CD4-positive, alpha-beta T cell (primary cell): ENCODE data around the gene CAPN9. TPM values are rescaled to one million over a fixed set of nuclear protein-coding genes. Genes with fewer than 3 reads are reported as not detected.

Source experiments
- ATAC-seq: fragments of 200-7000 bp; cut with Tn5 transposase; one replicate; pipeline ENCODE4 v1.10.0; 2022; ENCODE audit warnings: mild to moderate bottlenecking; ENCODE audit not compliant: poor library complexity
- CTCF ChIA-PET: fragments of 350-600 bp; sonication (Branson Sonifier 250); formaldehyde crosslinking; loops from one replicate; lab custom pipeline; 2021; ENCODE audit warnings: antibody characterized with exemption, inconsistent platforms; lab: Charles Lee
- POLR2A ChIA-PET: fragments of 350-600 bp; sonication (Branson Sonifier 250); formaldehyde crosslinking; loops from one replicate; lab custom pipeline; 2021; ENCODE audit warnings: antibody characterized with exemption, inconsistent platforms; lab: Charles Lee
- DNase-seq, 14 experiments: peaks; one replicate each; pipeline ENCODE4 v3.0.0-alpha.2; 2013 to 2020; ENCODE audit warnings: mixed read lengths in 2 of 14
- H3K27ac ChIP-seq, 2 donors: one replicate each; pipeline versions ENCODE4 v1.5.1 to v1.7.0; 2013; ENCODE audit warnings: low read length in 2 of 2, low read depth in 1 of 2, mild to moderate bottlenecking in 1 of 2
- H3K27me3 ChIP-seq, 2 experiments: 1 replicate in 1 of 2; 2 replicates in 1 of 2; pipeline versions ENCODE4 v1.6.1 to v1.7.0; 2013; ENCODE audit warnings: low read length in 2 of 2, control low read depth in 1 of 2, mild to moderate bottlenecking in 1 of 2, moderate library complexity in 1 of 2; ENCODE audit not compliant: insufficient read depth in 2 of 2, control insufficient read depth in 1 of 2
- H3K36me3 ChIP-seq: one replicate; pipeline ENCODE4 v1.6.1; 2013; ENCODE audit warnings: low read length, control low read depth; ENCODE audit not compliant: insufficient read depth
- H3K4me1 ChIP-seq: one replicate; pipeline ENCODE4 v1.6.1; 2013; ENCODE audit warnings: low read length, control low read depth; ENCODE audit not compliant: insufficient read depth
- H3K4me3 ChIP-seq: one replicate; pipeline ENCODE4 v1.5.1; 2013; ENCODE audit warnings: mild to moderate bottlenecking, low read length, moderate library complexity
- H3K9me3 ChIP-seq, 2 experiments: 1 replicate in 1 of 2; 2 replicates in 1 of 2; pipeline versions ENCODE4 v1.6.1 to v1.7.0; 2013; ENCODE audit warnings: low read length in 2 of 2, mild to moderate bottlenecking in 2 of 2, control low read depth in 1 of 2, moderate library complexity in 1 of 2; ENCODE audit not compliant: control insufficient read depth in 1 of 2, insufficient read depth in 1 of 2
- H3K27ac Mint-ChIP-seq: one replicate; pipeline ENCODE4 v1.8.0; 2020; ENCODE audit warnings: mixed read lengths
- H3K27me3 Mint-ChIP-seq: one replicate; pipeline ENCODE4 v1.8.0; 2021; ENCODE audit warnings: mixed read lengths
- H3K36me3 Mint-ChIP-seq: one replicate; pipeline ENCODE4 v1.8.0; 2021; ENCODE audit warnings: low read depth, mixed read lengths
- H3K4me1 Mint-ChIP-seq: one replicate; pipeline ENCODE4 v1.8.0; 2021; ENCODE audit warnings: low read depth, mixed read lengths
- H3K4me3 Mint-ChIP-seq: one replicate; pipeline ENCODE4 v1.8.0; 2020; ENCODE audit warnings: mild to moderate bottlenecking, mixed read lengths
- H3K9me3 Mint-ChIP-seq: one replicate; pipeline ENCODE4 v1.8.0; 2020; ENCODE audit warnings: mixed read lengths
- intact Hi-C, 2 experiments: fragments of 100-400 bp; cut with DNase I in 1 of 2; cut with micrococcal nuclease in 1 of 2; formaldehyde crosslinking; loops; one replicate each; pipeline versions ENCODE4 v1.15.1 to v1.9.0; 2023 to 2025; cut with DNase I, micrococcal nuclease
- total RNA-seq, 174 experiments: library from RNA in 2 of 174; stranded (reverse) in 2 of 174; gene quantifications; one replicate each; pipeline ENCODE4 v1.2.3 and lab custom pipeline; 2021 to 2026
- TF ChIP-seq, protein P1 (sequence below): fragments of 200-600 bp; IDR thresholded peaks from one replicate; pipeline ENCODE4 v1.8.0; 2022; ENCODE audit warnings: antibody characterized with exemption, mild to moderate bottlenecking

The CAPN9 gene
- total RNA-seq, 2 experiments from 2014 or later, result not detected

DNA sequence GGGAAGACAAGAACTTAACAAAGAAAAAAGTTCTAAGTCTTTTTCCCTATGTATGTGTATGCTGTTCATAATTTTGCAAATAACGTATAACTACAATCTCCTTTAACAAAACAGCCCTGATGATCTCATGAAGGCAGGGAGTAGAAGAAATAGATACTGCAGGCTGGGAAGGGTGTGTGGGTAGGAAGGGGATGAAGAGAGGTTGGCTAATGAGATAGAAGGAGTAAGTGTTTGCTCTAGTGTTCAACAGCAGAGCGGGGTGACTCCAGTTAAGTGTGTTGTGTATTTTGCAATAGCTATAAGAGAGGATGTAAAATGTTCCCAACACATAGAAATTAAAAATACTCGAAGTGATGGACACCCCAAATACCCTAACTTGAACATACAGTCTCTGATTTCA is 101.0 kb downstream of the CAPN9 start:
- no peak overlapping the region for H3K27ac Mint-ChIP-seq
- ChIA-PET POLR2A (no interaction called here), CTCF (no interaction called here)
- Histone ChIP-seq H3K27ac (no peak overlapping the region), H3K36me3 (no peaks in the 10 kb centered on the region), H3K4me1 (no peaks in the 10 kb centered on the region), H3K9me3 (no peaks in the 10 kb centered on the region), H3K4me3 (no peak overlapping the region), H3K27me3 (no peaks in the 10 kb centered on the region)
- intact Hi-C loops, result no loop called here
- DNase-seq (no peak), ATAC-seq (no peak)
- no peak overlapping the region for H3K4me3 Mint-ChIP-seq
- TF ChIP-seq, protein P1, sequence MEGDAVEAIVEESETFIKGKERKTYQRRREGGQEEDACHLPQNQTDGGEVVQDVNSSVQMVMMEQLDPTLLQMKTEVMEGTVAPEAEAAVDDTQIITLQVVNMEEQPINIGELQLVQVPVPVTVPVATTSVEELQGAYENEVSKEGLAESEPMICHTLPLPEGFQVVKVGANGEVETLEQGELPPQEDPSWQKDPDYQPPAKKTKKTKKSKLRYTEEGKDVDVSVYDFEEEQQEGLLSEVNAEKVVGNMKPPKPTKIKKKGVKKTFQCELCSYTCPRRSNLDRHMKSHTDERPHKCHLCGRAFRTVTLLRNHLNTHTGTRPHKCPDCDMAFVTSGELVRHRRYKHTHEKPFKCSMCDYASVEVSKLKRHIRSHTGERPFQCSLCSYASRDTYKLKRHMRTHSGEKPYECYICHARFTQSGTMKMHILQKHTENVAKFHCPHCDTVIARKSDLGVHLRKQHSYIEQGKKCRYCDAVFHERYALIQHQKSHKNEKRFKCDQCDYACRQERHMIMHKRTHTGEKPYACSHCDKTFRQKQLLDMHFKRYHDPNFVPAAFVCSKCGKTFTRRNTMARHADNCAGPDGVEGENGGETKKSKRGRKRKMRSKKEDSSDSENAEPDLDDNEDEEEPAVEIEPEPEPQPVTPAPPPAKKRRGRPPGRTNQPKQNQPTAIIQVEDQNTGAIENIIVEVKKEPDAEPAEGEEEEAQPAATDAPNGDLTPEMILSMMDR, result no peak
- peaks cover 10% of the 10 kb centered on the region for H3K36me3 Mint-ChIP-seq
- no peaks in the 10 kb centered on the region for H3K9me3 Mint-ChIP-seq
- H3K27me3 Mint-ChIP-seq, result no peaks in the 10 kb centered on the region
- H3K4me1 Mint-ChIP-seq, result no peaks in the 10 kb centered on the region

DNA sequence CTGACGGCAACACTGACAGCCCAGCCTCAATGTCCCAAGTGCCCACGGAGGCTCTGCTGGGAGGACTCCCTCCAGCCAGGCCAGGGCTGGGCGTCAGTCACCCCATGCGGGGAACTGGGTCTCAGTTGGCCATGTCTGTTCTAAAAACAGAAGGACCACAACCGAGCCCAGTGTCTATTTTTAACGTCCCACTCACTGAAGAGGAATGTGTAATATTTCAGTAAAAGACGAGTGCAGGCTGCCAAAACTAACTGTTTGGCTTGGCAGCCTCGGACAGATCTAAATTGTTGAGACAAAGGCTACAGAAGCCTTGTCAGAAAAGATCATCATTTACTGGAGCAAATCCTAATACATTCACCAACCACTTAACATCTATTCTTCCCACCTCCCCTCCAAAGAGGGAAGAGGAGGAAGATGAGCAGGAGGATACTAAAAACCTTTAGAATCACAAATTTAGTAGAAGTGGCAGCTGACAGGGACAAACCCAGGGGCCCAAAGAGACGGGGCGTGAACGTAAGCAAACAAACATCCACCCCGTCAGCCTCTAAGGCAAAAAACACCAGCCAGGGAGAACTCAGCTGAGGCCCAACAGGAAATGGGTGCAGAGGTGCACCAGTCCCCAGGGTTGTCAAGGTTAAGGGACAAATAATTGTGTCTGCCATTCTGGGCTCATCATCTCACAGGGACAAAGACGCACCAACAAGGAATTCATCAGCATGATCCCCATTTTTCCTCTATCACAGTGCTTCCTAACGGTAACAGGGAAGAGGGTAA is 102.5 kb downstream of the CAPN9 start:
- TF ChIP-seq, protein P1, result no peak
- Histone ChIP-seq H3K27me3 (no peaks in the 10 kb centered on the region), H3K9me3 (no peaks in the 10 kb centered on the region), H3K27ac (no peak overlapping the region), H3K4me3 (no peak overlapping the region), H3K36me3 (no peaks in the 10 kb centered on the region), H3K4me1 (no peaks in the 10 kb centered on the region)
- ATAC-seq (no peak), DNase-seq (no peak)
- Mint-ChIP-seq H3K9me3 (no peaks in the 10 kb centered on the region), H3K36me3 (peaks cover 15% of the 10 kb centered on the region), H3K27me3 (no peaks in the 10 kb centered on the region), H3K27ac (no peak overlapping the region), H3K4me3 (no peak overlapping the region), H3K4me1 (no peaks in the 10 kb centered on the region)
- intact Hi-C loops, result no loop called here
- POLR2A ChIA-PET, result no interaction called here
- CTCF ChIA-PET, result no interaction called here

DNA sequence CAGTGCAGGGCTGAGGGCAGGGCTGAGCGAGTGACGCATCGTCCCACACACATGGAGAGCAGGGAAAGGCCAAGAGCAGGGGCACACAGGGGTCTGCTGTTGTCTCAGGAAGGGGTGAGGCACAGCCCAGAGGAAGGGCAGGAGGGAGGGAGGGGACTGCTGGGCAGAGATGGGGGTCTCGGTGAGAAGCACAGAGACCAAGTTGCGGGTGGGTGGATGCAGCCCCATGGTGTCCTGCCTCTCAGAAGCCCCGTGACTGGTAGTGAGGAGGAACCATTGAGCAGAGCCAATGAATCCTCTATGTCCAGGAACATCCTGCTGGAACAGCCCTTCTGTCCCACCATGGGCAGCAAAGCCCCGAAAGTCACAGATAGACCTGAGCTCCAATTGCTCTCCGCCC is 103.4 kb downstream of the CAPN9 start:
- Mint-ChIP-seq H3K4me1 (no peaks in the 10 kb centered on the region), H3K9me3 (no peaks in the 10 kb centered on the region), H3K27ac (no peak overlapping the region), H3K36me3 (peaks cover 15% of the 10 kb centered on the region), H3K4me3 (no peak overlapping the region), H3K27me3 (no peaks in the 10 kb centered on the region)
- H3K27ac ChIP-seq, result no peak overlapping the region
- POLR2A ChIA-PET, result no interaction called here
- no peaks in the 10 kb centered on the region for H3K27me3 ChIP-seq
- TF ChIP-seq, protein P1, result no peak
- H3K4me3 ChIP-seq, result no peak overlapping the region
- ATAC-seq (no peak), DNase-seq (no peak)
- no peaks in the 10 kb centered on the region for H3K36me3 ChIP-seq
- no peaks in the 10 kb centered on the region for H3K4me1 ChIP-seq
- intact Hi-C loops, result no loop called here
- CTCF ChIA-PET, result no interaction called here
- no peaks in the 10 kb centered on the region for H3K9me3 ChIP-seq
